Nephron progenitor cell (in vitro differentiated cells): Measurements from ENCODE around the gene TFB2M.
"Not testable (repeated sequence)": the region's sequence is repeated elsewhere in the genome, so short reads cannot be mapped to it uniquely, and the experiment has no call there.

ENCODE experiments used
- DNase-seq: peaks from one replicate; pipeline ENCODE4 v3.0.0; 2021
- H3K27ac Mint-ChIP-seq: 2 replicates; pipeline ENCODE4 v1.8.0; 2021; ENCODE audit warnings: mild to moderate bottlenecking, moderate library complexity, mixed read lengths
- H3K27me3 Mint-ChIP-seq: 2 replicates; pipeline ENCODE4 v1.8.0; 2021; ENCODE audit warnings: mild to moderate bottlenecking, low read depth, mixed read lengths; ENCODE audit not compliant: poor library complexity
- H3K36me3 Mint-ChIP-seq: 2 replicates; pipeline ENCODE4 v1.8.0; 2021; ENCODE audit warnings: low read depth, mixed read lengths
- H3K4me1 Mint-ChIP-seq: 2 replicates; pipeline ENCODE4 v1.8.0; 2021; ENCODE audit warnings: mixed read lengths
- H3K4me3 Mint-ChIP-seq: 2 replicates; pipeline ENCODE4 v1.8.0; 2021; ENCODE audit warnings: mild to moderate bottlenecking, moderate library complexity, mixed read lengths
- H3K9me3 Mint-ChIP-seq: 2 replicates; pipeline ENCODE4 v1.8.0; 2021; ENCODE audit warnings: mild to moderate bottlenecking, moderate library complexity, mixed read lengths
- CTCF ChIP-seq: fragments of 200-600 bp; sonication (generic); IDR thresholded peaks from 2 replicates; pipeline ENCODE4 v1.5.0; 2021; ENCODE audit warnings: antibody characterized with exemption

Gene TFB2M

DNA sequence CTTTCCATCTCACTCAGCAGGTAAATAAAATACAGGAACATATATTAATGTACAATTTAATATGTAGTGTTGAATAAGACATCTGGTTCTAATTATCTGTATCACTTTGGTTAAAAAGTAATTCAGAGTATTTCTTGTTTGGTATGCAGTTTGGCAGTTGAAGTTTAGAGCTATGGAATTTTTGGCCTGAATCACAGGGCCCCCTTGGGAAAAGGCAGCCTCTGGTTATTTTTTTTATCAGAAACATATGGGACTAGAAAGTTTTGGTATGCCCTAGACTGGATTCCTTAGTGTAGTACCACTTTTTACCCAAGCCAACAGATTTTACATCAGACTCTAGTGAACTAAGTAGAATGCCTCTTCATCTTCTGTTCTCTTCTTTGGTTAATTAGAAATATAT is 26.6 kb upstream of the TFB2M start:
- no peak for DNase-seq
- H3K9me3 Mint-ChIP-seq: peaks cover 19% of the 10 kb centered on the region
- no peaks in the 10 kb centered on the region for H3K4me1 Mint-ChIP-seq
- H3K27ac Mint-ChIP-seq: no peak overlapping the region
- H3K36me3 Mint-ChIP-seq: peaks cover 67% of the 10 kb centered on the region
- no peak overlapping the region for H3K4me3 Mint-ChIP-seq
- no peaks in the 10 kb centered on the region for H3K27me3 Mint-ChIP-seq
- no peak for TF ChIP-seq CTCF

DNA sequence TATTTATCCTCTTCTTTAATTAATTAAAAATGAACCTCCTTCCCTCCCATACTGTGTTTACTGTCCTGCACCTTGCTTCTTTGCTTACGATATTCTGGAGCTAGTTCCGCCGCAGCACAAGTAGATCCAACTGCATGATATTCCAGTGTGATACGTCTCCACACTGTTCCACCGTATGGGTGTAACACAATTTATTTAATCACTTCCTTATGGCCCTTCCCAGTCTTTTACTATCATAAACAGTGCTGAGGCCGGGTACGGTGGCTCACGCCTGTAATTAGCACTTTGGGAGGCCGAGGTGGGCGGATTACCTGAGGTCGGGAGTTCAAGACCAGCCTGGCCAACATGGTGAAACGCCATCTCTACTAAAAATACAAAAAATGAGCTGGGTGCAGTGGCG is 25.9 kb upstream of the TFB2M start:
- TF ChIP-seq CTCF: no peak
- Mint-ChIP-seq H3K9me3 (peaks cover 19% of the 10 kb centered on the region), H3K4me1 (no peaks in the 10 kb centered on the region), H3K27ac (no peak overlapping the region), H3K36me3 (peaks cover 60% of the 10 kb centered on the region), H3K27me3 (no peaks in the 10 kb centered on the region), H3K4me3 (no peak overlapping the region)
- no peak for DNase-seq

DNA sequence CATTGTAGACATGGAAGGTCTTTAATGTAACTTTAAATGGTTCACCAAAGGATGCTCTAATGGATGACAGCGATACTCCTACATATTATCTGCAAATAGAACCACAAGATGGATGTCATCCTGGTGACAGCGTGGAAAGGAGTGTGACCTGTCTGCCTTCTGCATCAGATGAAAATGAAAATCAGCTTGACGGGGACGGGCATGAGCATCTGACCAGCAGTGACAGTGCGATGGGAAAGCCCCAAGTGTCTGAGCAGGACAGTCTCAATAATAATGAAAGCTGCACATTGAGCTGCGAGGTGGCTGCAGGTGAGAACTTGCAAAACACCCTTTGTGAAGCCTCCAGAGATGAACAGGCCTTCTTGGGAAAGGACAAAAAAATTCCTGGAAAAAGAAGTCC is 25.4 kb upstream of the TFB2M start:
- Mint-ChIP-seq H3K36me3 (peaks cover 56% of the 10 kb centered on the region), H3K4me3 (no peak overlapping the region), H3K9me3 (peaks cover 19% of the 10 kb centered on the region), H3K27ac (no peak overlapping the region), H3K4me1 (no peaks in the 10 kb centered on the region), H3K27me3 (no peaks in the 10 kb centered on the region)
- no peak for DNase-seq
- TF ChIP-seq CTCF: no peak

DNA sequence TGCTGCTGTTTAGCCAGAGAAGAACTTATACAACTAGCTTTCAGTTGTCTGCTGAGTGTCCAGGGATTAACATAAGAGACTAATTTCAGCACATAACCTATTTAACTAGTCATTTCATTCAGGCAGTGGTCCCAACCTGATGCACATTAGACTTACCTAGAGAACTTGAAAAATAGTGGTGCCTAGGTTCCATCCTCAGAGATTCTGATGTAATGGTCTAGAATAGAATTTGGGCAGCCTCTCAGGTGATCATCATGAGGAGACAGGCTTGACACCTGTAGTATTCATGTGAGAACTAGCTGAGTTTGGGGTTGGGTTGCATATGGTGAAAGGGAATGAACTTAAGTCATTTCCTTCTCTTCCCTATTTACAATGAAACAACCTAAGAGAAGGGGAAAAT is 25.0 kb upstream of the TFB2M start:
- DNase-seq: no peak
- Mint-ChIP-seq H3K27ac (no peak overlapping the region), H3K36me3 (peaks cover 52% of the 10 kb centered on the region), H3K4me1 (no peaks in the 10 kb centered on the region), H3K27me3 (no peaks in the 10 kb centered on the region), H3K4me3 (no peak overlapping the region), H3K9me3 (peaks cover 19% of the 10 kb centered on the region)
- no peak for TF ChIP-seq CTCF

GRCh38 chr1:246589919-246590318 is 23.9 kb upstream of the TFB2M start:
- not testable (repeated sequence) for H3K4me1 Mint-ChIP-seq, H3K27me3 Mint-ChIP-seq, DNase-seq, H3K4me3 Mint-ChIP-seq, H3K27ac Mint-ChIP-seq
- Mint-ChIP-seq H3K9me3 (peaks cover 19% of the 10 kb centered on the region), H3K36me3 (peaks cover 41% of the 10 kb centered on the region)

DNA sequence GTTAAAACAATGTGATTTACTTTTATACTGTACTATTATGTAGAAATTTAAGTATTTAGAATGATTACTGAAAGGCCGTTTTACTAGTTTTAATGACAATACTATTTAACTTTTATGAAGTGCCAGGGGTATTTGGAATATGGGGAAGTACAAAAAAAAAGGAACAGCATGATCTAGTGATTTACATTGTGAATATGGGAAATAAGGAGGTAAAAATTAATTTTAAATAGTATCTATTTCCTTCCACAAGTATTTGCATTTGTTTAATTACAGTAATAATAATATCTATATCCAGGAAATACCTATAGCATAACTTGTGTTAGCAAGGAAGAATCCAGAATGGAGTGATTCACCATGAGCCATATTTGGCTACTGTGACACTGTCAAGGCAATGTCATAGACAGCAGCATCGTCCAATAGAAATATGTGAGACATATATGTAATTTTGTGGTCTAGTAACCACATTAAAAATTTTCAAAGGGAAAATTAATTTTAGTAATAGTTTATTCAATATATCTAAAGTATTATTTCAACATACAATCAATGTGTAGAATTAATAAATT is 22.2 kb upstream of the TFB2M start:
- H3K36me3 Mint-ChIP-seq: peaks cover 50% of the 10 kb centered on the region
- no peak for DNase-seq
- peaks cover 17% of the 10 kb centered on the region for H3K4me1 Mint-ChIP-seq
- no peak for TF ChIP-seq CTCF
- H3K27ac Mint-ChIP-seq: no peak overlapping the region
- no peaks in the 10 kb centered on the region for H3K27me3 Mint-ChIP-seq
- no peak overlapping the region for H3K4me3 Mint-ChIP-seq
- H3K9me3 Mint-ChIP-seq: peaks cover 19% of the 10 kb centered on the region
